Lung (tissue), 12 donors: ENCODE results near the gene IFNG-AS1. TPM values are rescaled to one million over a fixed set of nuclear protein-coding genes. Genes with fewer than 3 reads are reported as not detected.

ENCODE experiments used
- ATAC-seq: fragments of 200-7000 bp; cut with Tn5 transposase; one replicate; pipeline ENCODE4 v1.9.1; 2020; ENCODE audit warnings: moderate number of reproducible peaks; ENCODE audit not compliant: insufficient read depth, low FRiP score
- DNase-seq, 3 donors: peaks; one replicate each; pipeline ENCODE4 v3.0.0-alpha.2; 2013 to 2017
- H3K27ac ChIP-seq, 2 donors: one replicate each; pipeline ENCODE4 v1.5.1; 2013; ENCODE audit warnings: mild to moderate bottlenecking in 2 of 2, moderate library complexity in 2 of 2, control low read depth in 1 of 2, inconsistent platforms in 1 of 2, low read depth in 1 of 2, low read length in 1 of 2
- H3K27me3 ChIP-seq, 3 donors: one replicate each; pipeline ENCODE4 v1.5.1; 2013; ENCODE audit warnings: low read length in 2 of 3; ENCODE audit not compliant: control insufficient read depth in 3 of 3, insufficient read depth in 3 of 3
- H3K36me3 ChIP-seq, 4 donors: one replicate each; pipeline ENCODE4 v1.5.1; 2013; ENCODE audit warnings: low read length in 4 of 4, mild to moderate bottlenecking in 1 of 4, moderate library complexity in 1 of 4; ENCODE audit not compliant: control insufficient read depth in 4 of 4, insufficient read depth in 4 of 4
- H3K4me1 ChIP-seq, 5 donors: one replicate each; pipeline ENCODE4 v1.5.1; 2013; ENCODE audit warnings: low read length in 5 of 5, mild to moderate bottlenecking in 2 of 5, moderate library complexity in 1 of 5; ENCODE audit not compliant: control insufficient read depth in 5 of 5, insufficient read depth in 5 of 5
- H3K4me3 ChIP-seq: one replicate; pipeline ENCODE4 v1.5.1; 2013; ENCODE audit warnings: mild to moderate bottlenecking, control low read depth, moderate library complexity
- H3K9ac ChIP-seq, 2 donors: one replicate each; pipeline ENCODE4 v1.5.1; 2013; ENCODE audit warnings: low read length in 2 of 2, control low read depth in 1 of 2; ENCODE audit not compliant: insufficient read depth in 1 of 2
- H3K9me3 ChIP-seq, 4 donors: one replicate each; pipeline ENCODE4 v1.5.1; 2013; ENCODE audit warnings: low read length in 3 of 4, mild to moderate bottlenecking in 1 of 4, moderate library complexity in 1 of 4; ENCODE audit not compliant: control insufficient read depth in 4 of 4, insufficient read depth in 3 of 4
- CTCF ChIP-seq: IDR thresholded peaks from 2 replicates; pipeline ENCODE4 v1.5.1; 2012; ENCODE audit warnings: mild to moderate bottlenecking; ENCODE audit errors: control extremely low read depth, extremely low read depth
- WGBS, 2 donors: extraction: QIAGEN DNeasy Blood & Tissue Kit; methylation state at CpG; one replicate each; pipeline ENCODE4 v1.1.7; 2013; 5-methylcytosine and 5-hydroxymethylcytosine counted together
- polyA plus RNA-seq, 2 donors: library from polyadenylated mRNA; stranded (reverse); fragments of 200-250 nt; gene quantifications; one replicate each; pipeline ENCODE4 v1.2.1, GENCODE V29; 2013
- total RNA-seq, 2 donors: library from RNA; depleted of rRNA in 1 of 2; stranded (reverse); fragments of >200 nt in 1 of 2; gene quantifications; one replicate each; pipeline ENCODE4 v1.2.1, GENCODE V29; 2014 to 2021
- donor health status: control.
- donor health status: control.
- donor health status: Bipolar disorder and iron deficiency.
- donor health status: healthy.
- donor health status: DM: yes; HTN: yes; CAD: no.

The IFNG-AS1 gene
- total and polyA plus RNA-seq, 4 donors, result 0.03 to 1.2 (median 0.31) TPM; not detected in 1

GRCh38 chr12:67968321-67968720, 20.9 kb upstream of the IFNG-AS1 start:
- H3K36me3 ChIP-seq, result no peaks in the 10 kb centered on the region
- H3K9me3 ChIP-seq, result no peaks in the 10 kb centered on the region
- 81 to 91% methylated on average over 2 of the region's 2 CpGs for WGBS, 2 donors
- H3K9ac ChIP-seq, result no peak overlapping the region
- DNase-seq (no peak), ATAC-seq (no peak)
- peaks cover 0 to 2% (median 0%) of the 10 kb centered on the region in 5 donors for H3K4me1 ChIP-seq
- H3K4me3 ChIP-seq, result no peak overlapping the region
- H3K27me3 ChIP-seq, result peaks cover 0 to 3% (median 0%) of the 10 kb centered on the region in 3 donors
- no peak for TF ChIP-seq CTCF
- no peak overlapping the region for H3K27ac ChIP-seq

DNA sequence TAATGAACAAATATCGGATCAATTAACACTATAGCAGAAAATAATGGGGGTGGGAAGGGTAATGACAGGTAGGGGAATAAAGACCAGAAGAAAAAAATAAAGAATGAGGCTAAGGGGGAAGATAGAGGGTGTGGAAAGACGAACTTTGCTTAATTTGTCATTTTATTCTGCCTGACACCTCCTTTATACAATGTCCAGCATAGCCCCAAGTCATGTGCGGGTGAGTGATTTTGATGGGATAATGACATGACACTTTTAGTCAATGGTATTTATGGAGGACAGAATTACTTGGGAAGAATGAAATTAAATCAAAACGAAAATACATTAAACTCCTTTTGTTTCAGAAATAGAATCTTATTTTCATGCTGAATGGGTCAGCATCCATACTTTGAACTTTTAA, 20.5 kb upstream of the IFNG-AS1 start:
- Histone ChIP-seq H3K36me3 (no peaks in the 10 kb centered on the region), H3K9me3 (no peaks in the 10 kb centered on the region), H3K4me1 (peaks cover 0 to 2% (median 0%) of the 10 kb centered on the region in 5 donors), H3K4me3 (no peak overlapping the region), H3K9ac (no peak overlapping the region), H3K27ac (no peak overlapping the region), H3K27me3 (peaks cover 0 to 3% (median 0%) of the 10 kb centered on the region in 3 donors)
- no peak for TF ChIP-seq CTCF
- 64 to 71% methylated on average over 4 of the region's 4 CpGs for WGBS, 2 donors
- DNase-seq (no peak), ATAC-seq (no peak)

GRCh38 chr12:67969134-67969802, 20.0 kb upstream of the IFNG-AS1 start:
- Histone ChIP-seq H3K9ac (no peak overlapping the region), H3K4me1 (peaks cover 0 to 2% (median 0%) of the 10 kb centered on the region in 5 donors), H3K9me3 (no peaks in the 10 kb centered on the region), H3K36me3 (no peaks in the 10 kb centered on the region), H3K27ac (no peak overlapping the region), H3K27me3 (peaks cover 0 to 3% (median 0%) of the 10 kb centered on the region in 3 donors), H3K4me3 (no peak overlapping the region)
- DNase-seq (no peak), ATAC-seq (no peak)
- TF ChIP-seq CTCF, result no peak
- WGBS, 2 donors, result 75 to 82% methylated on average over 4 of the region's 4 CpGs

DNA sequence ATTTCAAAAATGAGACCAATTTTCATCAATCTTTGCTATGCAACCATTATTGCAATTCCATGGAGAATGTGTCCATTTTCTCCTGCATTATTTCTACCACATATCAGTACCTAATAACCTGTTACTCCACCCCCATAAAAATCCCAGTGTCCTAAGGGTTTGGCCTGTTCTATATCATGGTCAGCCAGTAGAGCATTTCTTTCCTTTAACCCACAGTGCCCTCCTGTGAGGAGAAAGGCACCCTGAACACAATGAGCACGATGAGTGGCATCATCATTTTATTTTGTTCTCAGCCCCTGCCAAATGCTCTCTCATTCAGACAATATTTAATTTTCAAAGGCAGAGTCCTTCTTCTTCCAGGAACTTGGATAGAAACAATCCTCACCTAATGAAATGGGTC, 11.6 kb upstream of the IFNG-AS1 start:
- Histone ChIP-seq H3K4me1 (no peaks in the 10 kb centered on the region), H3K9me3 (peaks cover 0 to 4% (median 0%) of the 10 kb centered on the region in 4 donors), H3K27ac (no peak overlapping the region), H3K9ac (no peak overlapping the region), H3K27me3 (no peaks in the 10 kb centered on the region), H3K36me3 (no peaks in the 10 kb centered on the region), H3K4me3 (no peak overlapping the region)
- WGBS, 2 donors, result 82 to 100% methylated on average over 1 of the region's 1 CpG
- DNase-seq, result no peak
- no peak for TF ChIP-seq CTCF
- no peak for ATAC-seq
